ENCODE data around the gene RNF31.
A peak's percentile ranks its signal among the peaks of the same experiment; 100 is the strongest.

Gene RNF31

DNA sequence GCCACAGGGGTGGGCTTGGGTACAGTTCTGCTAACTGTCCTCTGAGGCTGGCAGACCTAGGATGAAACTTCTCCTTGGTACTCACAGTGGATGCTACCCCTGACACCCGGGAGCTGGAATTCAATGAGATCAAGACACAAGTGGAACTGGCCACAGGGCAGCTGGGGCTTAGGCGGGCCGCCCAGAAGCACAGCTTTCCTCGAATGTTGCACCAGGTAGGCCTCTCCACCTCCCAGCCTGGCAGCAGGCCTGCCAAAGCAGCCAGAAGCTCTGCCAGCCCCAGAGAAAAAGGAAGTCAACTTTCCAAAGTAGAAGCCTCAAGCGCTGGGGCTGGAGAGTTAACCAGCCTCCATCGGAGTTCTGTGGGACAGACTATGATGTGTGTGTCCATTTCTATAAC is 30.1 kb upstream of the RNF31 start:
- no peak for DNase-seq

GRCh38 chr14:24119691-24120090 is 27.6 kb upstream of the RNF31 start:
- no peak for DNase-seq

GRCh38 chr14:24121210-24121609 is 26.1 kb upstream of the RNF31 start:
- DNase-seq, result no peak

DNA sequence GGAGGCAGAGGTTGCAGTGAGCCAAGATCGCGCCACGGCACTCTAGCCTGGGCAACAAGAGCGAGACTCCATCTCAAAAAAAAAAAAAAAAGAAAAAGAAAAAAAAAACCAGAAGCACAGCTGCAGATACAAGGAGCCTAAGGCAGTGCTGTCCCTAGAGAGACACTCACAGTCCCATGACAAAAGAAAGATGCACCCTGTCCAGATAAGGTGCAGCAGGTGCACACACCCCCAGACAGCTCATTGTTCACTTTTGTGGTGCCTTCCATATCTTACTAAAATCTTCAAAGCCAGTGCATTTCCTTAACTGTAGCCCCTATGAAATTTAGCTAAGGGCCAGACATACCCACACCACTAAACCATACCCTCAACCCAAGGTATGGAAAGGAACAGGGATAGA is 24.9 kb upstream of the RNF31 start:
- no peak for DNase-seq

DNA sequence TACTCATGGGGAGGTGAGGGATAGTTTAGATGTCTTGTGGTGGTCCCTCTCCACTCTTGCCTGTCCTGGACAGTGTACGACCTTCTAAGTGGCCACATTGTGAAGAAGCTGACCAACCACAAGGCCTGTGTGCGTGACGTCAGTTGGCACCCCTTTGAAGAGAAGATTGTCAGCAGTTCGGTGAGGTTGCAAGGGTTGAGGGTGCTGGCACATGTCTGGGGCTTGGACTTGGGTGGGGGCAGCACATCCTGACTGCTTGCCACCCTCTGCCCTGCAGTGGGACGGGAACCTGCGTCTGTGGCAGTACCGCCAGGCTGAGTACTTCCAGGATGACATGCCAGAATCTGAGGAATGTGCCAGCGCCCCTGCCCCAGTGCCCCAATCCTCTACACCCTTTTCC is 24.4 kb upstream of the RNF31 start:
- no peak for DNase-seq

DNA sequence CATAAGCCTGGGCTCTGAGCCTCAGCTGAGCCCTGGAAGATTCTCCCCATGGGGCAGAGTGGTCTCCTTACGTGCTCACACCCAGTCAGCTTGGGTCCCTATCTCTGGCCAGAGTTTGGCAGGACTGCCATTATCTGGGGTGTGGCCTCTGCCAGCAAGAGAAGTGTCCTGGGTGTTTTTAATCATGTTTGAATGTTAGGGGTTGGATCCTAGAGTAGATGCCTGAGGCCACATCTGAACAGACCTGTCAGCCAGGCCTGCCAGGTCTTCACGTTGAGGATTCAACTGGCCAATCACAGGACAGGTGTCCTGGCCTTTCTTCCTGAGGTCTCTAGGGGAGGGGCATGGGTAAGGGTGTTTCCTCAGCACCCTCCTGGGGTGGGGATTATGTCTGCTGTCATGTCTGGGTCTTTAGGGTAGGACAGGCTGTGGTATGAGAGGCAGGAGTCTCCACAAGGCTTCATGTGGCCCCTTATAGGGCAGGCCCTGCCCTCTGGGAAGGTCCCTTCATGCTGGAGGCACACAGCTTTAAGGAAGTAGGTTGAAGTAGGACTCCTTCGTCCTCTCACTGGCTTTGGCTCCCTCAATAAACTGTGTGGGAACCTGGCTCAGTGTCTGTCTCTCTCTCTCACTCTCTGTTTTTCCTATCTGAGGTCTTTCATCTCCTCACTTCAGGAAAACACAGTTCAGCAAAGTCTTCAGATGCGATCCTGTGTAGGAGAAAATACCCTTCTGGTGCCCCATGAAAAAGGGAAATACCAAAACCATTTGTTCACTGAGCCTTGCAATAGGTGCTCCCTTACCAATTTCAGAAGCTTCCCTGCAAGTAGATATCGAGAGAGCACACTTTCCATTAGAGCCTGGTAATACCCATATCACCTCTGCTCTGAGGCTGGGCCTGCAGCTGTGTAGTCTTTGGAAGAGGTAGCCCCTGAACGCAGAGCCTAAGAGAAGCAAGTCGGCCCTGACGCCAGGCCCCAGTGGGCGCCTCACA is 23.6 kb upstream of the RNF31 start:
- DNase-seq, result no peak

GRCh38 chr14:24126939-24127338 is 20.4 kb upstream of the RNF31 start:
- DNase-seq, result no peak

DNA sequence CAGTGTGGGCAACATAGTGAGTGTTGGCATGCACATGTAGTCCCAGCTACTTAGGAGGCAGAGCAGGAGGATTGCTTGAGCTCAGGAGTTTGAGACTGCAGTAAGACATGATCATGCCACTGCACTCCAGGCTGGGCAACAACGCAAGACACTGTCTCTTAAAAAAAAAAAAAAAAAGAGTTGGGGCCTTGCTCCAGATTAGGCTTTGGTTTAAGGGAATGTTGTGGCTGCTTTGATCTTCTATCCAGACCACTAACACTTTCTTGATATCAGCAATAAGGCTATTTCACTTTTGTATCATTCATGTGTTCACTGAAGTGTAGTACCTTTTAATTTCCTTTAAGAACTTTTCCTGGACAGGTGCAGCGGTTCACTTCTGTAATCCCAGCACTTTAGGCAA is 19.6 kb upstream of the RNF31 start:
- no peak for DNase-seq

GRCh38 chr14:24129410-24129998 is 17.8 kb upstream of the RNF31 start:
- DNase-seq, result no peak

DNA sequence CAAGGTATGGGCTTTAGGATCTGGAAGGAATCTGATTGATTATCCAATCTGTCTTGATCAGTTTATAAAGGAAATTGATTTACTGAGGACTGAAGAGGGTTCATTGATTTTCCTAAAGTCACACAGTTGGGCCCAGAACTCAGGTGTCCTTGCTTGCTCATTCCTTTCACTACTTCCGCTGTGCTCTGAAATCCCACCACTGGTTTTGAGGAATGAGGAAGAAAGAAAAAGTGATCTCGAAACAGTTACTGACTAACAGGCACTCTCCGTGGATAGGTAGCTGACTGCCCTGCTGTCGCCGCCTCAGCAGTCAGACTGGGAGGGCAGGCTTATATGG is 16.9 kb upstream of the RNF31 start, which contains the start of gene FITM1:
Gene FITM1 (plus strand): TSS at position 280 of the 337 bp plus-strand sequence. CDS start 905 bp downstream, outside the sequence.
- no peak for DNase-seq

GRCh38 chr14:24130717-24131548 is 16.4 kb upstream of the RNF31 start:
- DNase-seq, result no peak

DNA sequence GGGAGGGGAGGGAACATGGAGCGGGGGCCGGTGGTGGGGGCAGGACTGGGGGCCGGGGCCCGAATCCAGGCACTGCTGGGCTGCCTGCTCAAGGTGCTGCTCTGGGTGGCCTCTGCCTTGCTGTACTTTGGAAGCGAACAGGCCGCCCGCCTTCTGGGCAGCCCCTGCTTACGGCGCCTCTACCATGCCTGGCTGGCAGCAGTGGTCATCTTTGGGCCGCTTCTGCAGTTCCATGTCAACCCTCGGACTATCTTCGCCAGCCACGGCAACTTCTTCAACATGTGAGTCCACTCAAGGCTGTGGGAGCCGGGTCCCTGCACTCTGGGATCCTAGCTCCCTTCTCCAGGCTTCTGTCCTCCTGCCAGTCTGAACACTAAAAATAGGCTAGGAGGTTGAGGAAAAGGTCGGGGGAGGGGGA is 15.7 kb upstream of the RNF31 start:
- DNase-seq, result no peak

DNA sequence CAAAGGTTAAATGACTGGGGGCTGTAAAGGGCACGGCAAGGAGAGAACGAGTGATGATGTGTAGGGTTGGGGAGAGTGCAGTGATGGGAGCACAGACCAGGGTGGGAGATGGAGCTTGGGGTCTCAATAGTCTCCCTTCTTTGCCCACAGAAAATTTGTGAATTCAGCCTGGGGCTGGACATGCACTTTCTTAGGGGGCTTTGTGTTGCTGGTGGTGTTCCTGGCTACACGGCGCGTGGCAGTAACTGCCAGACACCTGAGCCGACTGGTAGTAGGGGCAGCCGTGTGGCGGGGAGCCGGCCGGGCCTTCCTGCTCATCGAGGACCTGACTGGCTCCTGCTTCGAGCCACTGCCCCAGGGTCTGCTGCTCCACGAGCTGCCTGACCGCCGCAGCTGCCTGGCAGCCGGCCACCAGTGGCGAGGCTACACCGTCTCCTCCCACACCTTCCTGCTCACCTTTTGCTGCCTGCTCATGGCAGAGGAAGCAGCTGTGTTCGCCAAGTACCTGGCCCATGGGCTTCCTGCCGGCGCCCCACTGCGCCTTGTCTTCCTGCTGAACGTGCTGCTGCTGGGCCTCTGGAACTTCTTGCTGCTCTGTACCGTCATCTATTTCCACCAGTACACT is 15.1 kb upstream of the RNF31 start:
- DNase-seq, result peak; percentile 20

DNA sequence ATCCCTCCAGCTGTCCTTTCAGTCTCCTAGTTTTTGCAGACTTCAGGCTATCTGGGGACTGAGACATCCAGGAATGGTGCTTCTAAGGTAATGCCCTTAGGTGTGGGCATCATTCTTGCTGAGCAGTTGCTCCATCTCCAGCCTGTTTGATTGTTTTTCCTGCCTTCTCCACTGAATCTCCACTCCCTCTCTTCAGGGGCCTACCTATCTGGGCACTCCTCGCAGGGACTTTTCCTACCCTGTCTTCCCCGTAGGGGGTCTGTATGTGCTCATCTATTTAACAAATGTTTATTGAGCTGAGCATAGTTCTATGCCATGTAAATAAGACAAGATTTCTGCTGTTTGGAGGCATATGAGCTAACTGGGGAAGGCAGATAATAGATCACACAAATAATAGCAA is 14.3 kb upstream of the RNF31 start:
- no peak for DNase-seq

DNA sequence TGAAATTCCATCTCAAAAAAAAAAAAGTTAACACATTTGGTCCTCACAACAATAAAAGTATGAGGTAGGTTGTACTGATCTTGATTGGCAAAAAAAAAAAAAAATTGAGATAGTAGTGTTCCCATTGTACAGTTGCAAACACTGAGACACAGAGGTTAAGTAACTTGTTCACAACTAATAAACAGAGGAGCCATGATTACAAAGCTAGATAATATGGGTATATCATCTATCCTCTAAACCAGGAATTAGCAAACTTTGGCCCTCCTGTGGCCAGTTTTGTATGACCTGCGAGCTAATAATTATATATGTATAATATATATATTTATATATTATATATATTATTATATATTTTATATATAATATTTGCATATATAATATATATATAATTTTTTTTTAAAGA is 13.6 kb upstream of the RNF31 start:
- DNase-seq, result no peak

DNA sequence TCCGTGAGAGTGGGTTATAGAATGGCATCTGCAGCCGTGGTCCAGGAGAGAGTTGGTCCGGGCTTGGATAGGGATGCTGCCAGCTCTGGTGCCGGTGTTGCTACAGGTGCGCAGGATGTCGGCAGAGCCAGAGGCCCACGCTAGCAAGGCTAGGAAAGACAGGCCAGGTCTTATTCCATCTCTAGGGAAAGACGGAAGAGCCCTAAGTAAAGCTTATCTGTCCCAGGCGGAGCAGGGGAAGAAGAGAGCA is 11.8 kb upstream of the RNF31 start:
- no peak for DNase-seq

- DNase-seq, result peak; percentile 94
Observed at GRCh38 chr14:24135834-24136683, 11.2 kb upstream of the RNF31 start, which contains the start of gene PSME1. Gene PSME1 (plus strand): TSS chr14:24136194. CDS start chr14:24136263, 69 bp downstream.

GRCh38 chr14:24136684-24137528 is 10.4 kb upstream of the RNF31 start:
- DNase-seq, result peak; percentile 32

DNA sequence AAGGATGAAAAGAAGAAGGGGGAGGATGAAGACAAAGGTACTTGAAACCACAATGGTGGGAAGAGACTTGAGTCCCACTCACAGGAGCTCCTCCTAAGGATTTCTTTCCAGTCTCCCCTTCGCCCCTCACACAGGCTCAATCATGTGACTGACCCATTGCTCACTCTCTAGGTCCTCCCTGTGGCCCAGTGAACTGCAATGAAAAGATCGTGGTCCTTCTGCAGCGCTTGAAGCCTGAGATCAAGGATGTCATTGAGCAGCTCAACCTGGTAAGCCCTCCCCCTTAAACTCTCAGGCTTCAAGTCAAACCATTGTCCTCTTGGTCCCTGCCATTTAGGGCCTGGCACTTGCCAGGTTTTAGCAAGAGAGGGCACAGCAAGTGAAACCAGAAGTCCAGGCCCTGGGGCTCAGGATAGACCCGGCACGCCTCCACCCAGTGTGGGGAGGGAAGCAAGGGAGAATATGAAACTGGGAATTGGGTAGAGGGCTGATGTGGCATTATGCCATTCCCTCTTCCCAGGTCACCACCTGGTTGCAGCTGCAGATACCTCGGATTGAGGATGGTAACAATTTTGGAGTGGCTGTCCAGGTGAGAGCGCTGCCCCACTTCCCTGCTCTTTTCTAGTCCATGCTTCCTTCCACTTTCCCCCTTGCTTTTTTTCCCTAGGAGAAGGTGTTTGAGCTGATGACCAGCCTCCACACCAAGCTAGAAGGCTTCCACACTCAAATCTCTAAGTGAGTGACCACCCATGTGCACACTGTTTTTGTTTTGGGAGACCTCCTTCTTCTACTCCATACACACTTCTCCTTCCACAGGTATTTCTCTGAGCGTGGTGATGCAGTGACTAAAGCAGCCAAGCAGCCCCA is 9.5 kb upstream of the RNF31 start:
- no peak for DNase-seq

Data from NCI-H1092 treated with DMSO at 0.1 percent for 48 hours (cell line).